Measurements from ENCODE around the gene NLN. TPM values are rescaled to one million over a fixed set of nuclear protein-coding genes. Genes with fewer than 3 reads are reported as not detected.

NLN gene
- total RNA-seq, 1 donor from 2014 or later, result 94.0 TPM

- no peak for DNase-seq
- H3K27me3 Mint-ChIP-seq (ENCODE audit: unreplicated experiment), result no peaks in the 10 kb centered on the region
- H3K27ac Mint-ChIP-seq (ENCODE audit: unreplicated experiment), result no peak overlapping the region
- H3K9me3 Mint-ChIP-seq (ENCODE audit: unreplicated experiment), result no peaks in the 10 kb centered on the region
- no peaks in the 10 kb centered on the region for H3K4me1 Mint-ChIP-seq (ENCODE audit: low read depth, unreplicated experiment)
- H3K4me3 Mint-ChIP-seq (ENCODE audit: unreplicated experiment), result no peak overlapping the region
- H3K36me3 Mint-ChIP-seq (ENCODE audit: unreplicated experiment), result no peaks in the 10 kb centered on the region
- no peak for TF ChIP-seq CTCF (IDR thresholded peaks at IDR 0.05; ENCODE audit: partially characterized antibody, unreplicated experiment)
These were observed 110.1 kb downstream of the NLN start for GRCh38 chr5:65832152-65832551.

GRCh38 chr5:65832603-65833228 is 110.7 kb downstream of the NLN start:
- Mint-ChIP-seq H3K4me1 (ENCODE audit: low read depth, unreplicated experiment) (no peaks in the 10 kb centered on the region), H3K27me3 (ENCODE audit: unreplicated experiment) (no peaks in the 10 kb centered on the region), H3K27ac (ENCODE audit: unreplicated experiment) (no peak overlapping the region), H3K4me3 (ENCODE audit: unreplicated experiment) (no peak overlapping the region), H3K36me3 (ENCODE audit: unreplicated experiment) (no peaks in the 10 kb centered on the region), H3K9me3 (ENCODE audit: unreplicated experiment) (no peaks in the 10 kb centered on the region)
- no peak for TF ChIP-seq CTCF (IDR thresholded peaks at IDR 0.05; ENCODE audit: partially characterized antibody, unreplicated experiment)
- DNase-seq, result no peak

GRCh38 chr5:65833780-65834179 is 111.8 kb downstream of the NLN start:
- no peaks in the 10 kb centered on the region for H3K4me1 Mint-ChIP-seq (ENCODE audit: low read depth, unreplicated experiment)
- H3K4me3 Mint-ChIP-seq (ENCODE audit: unreplicated experiment), result no peak overlapping the region
- DNase-seq, result no peak
- no peaks in the 10 kb centered on the region for H3K9me3 Mint-ChIP-seq (ENCODE audit: unreplicated experiment)
- H3K27ac Mint-ChIP-seq (ENCODE audit: unreplicated experiment), result no peak overlapping the region
- H3K36me3 Mint-ChIP-seq (ENCODE audit: unreplicated experiment), result no peaks in the 10 kb centered on the region
- H3K27me3 Mint-ChIP-seq (ENCODE audit: unreplicated experiment), result no peaks in the 10 kb centered on the region
- no peak for TF ChIP-seq CTCF (IDR thresholded peaks at IDR 0.05; ENCODE audit: partially characterized antibody, unreplicated experiment)

- no peak overlapping the region for H3K4me3 Mint-ChIP-seq (ENCODE audit: unreplicated experiment)
- DNase-seq, result no peak
- no peaks in the 10 kb centered on the region for H3K4me1 Mint-ChIP-seq (ENCODE audit: low read depth, unreplicated experiment)
- no peaks in the 10 kb centered on the region for H3K36me3 Mint-ChIP-seq (ENCODE audit: unreplicated experiment)
- H3K27ac Mint-ChIP-seq (ENCODE audit: unreplicated experiment), result no peak overlapping the region
- no peak for TF ChIP-seq CTCF (IDR thresholded peaks at IDR 0.05; ENCODE audit: partially characterized antibody, unreplicated experiment)
- no peaks in the 10 kb centered on the region for H3K27me3 Mint-ChIP-seq (ENCODE audit: unreplicated experiment)
- H3K9me3 Mint-ChIP-seq (ENCODE audit: unreplicated experiment), result no peaks in the 10 kb centered on the region
These were observed 112.3 kb downstream of the NLN start for GRCh38 chr5:65834306-65834705.

- Mint-ChIP-seq H3K27me3 (ENCODE audit: unreplicated experiment) (peaks cover 1% of the 10 kb centered on the region), H3K9me3 (ENCODE audit: unreplicated experiment) (peaks cover 1% of the 10 kb centered on the region), H3K36me3 (ENCODE audit: unreplicated experiment) (no peaks in the 10 kb centered on the region), H3K27ac (ENCODE audit: unreplicated experiment) (no peak overlapping the region), H3K4me1 (ENCODE audit: low read depth, unreplicated experiment) (no peaks in the 10 kb centered on the region), H3K4me3 (ENCODE audit: unreplicated experiment) (no peak overlapping the region)
- DNase-seq, result no peak
- no peak for TF ChIP-seq CTCF (IDR thresholded peaks at IDR 0.05; ENCODE audit: partially characterized antibody, unreplicated experiment)
These were observed 113.2 kb downstream of the NLN start for GRCh38 chr5:65835191-65835590.

Measured in glutamatergic neuron (in vitro differentiated cells).